GM23338 (cell line): Measurements from ENCODE around the gene NOC2L. TPM values are rescaled to one million over a fixed set of nuclear protein-coding genes. Genes with fewer than 3 reads are reported as not detected.

ENCODE experiments used
- CTCF ChIP-seq, 2 experiments: fragments of 200-600 bp in 1 of 2; sonication (generic) in 1 of 2; conservative IDR thresholded peaks; 2 replicates each; pipeline versions ENCODE4 v1.5.1 to v1.6.1; 2016 to 2017; ENCODE audit warnings: antibody characterized with exemption in 2 of 2, low read depth in 2 of 2, mild to moderate bottlenecking in 2 of 2, moderate library complexity in 1 of 2
- EZH2 ChIP-seq: fragments of 200-600 bp; sonication (generic); IDR thresholded peaks from one replicate; pipeline ENCODE4 v1.8.0; 2017; ENCODE audit warnings: antibody characterized with exemption, mild to moderate bottlenecking, low read depth; ENCODE audit not compliant: unreplicated experiment
- JUNB ChIP-seq: IDR thresholded peaks from one replicate; pipeline ENCODE4 v1.6.1; 2016; ENCODE audit warnings: antibody characterized with exemption; ENCODE audit not compliant: unreplicated experiment
- NANOG ChIP-seq: IDR thresholded peaks from 2 replicates; pipeline ENCODE4 v1.6.1; 2016; ENCODE audit warnings: antibody characterized with exemption, borderline replicate concordance
- POLR2AphosphoS5 ChIP-seq: IDR thresholded peaks from 2 replicates; pipeline ENCODE4 v1.6.1; 2016; ENCODE audit warnings: antibody characterized with exemption, low read depth
- STAT1 ChIP-seq: IDR thresholded peaks from one replicate; pipeline ENCODE4 v1.6.1; 2016; ENCODE audit warnings: antibody characterized with exemption; ENCODE audit not compliant: unreplicated experiment
- ZNF114 ChIP-seq: fragments of 250-450 bp; sonication (Bioruptor Pico); IDR thresholded peaks from 2 replicates; pipeline ENCODE4 v1.5.0; 2020; ENCODE audit warnings: mild to moderate bottlenecking, moderate library complexity
- ZNF331 ChIP-seq: fragments of 250-450 bp; sonication (Bioruptor Pico); IDR thresholded peaks from 2 replicates; pipeline ENCODE4 v1.5.0; 2020; ENCODE audit warnings: low read depth, mild to moderate bottlenecking, moderate library complexity
- ZNF462 ChIP-seq: fragments of 250-450 bp; sonication (Bioruptor Pico); IDR thresholded peaks from 2 replicates; pipeline ENCODE4 v1.5.0; 2020; ENCODE audit warnings: mild to moderate bottlenecking, moderate library complexity
- polyA plus RNA-seq: library from polyadenylated mRNA; unstranded; fragments of >200 nt; fragmentation: Nextera tagmentation; extraction: Ambion mirVana; gene quantifications from 2 replicates; pipeline ENCODE4 v1.2.1, GENCODE V29; 2016
- total RNA-seq: library from RNA; depleted of rRNA; stranded (reverse); fragments of >200 nt; shearing (Covaris generic); gene quantifications from 2 replicates; pipeline ENCODE4 v1.2.3, GENCODE V29; 2014
- TF ChIP-seq, protein P1 (sequence below): IDR thresholded peaks from 2 replicates; pipeline ENCODE4 v1.6.1; 2016; ENCODE audit warnings: antibody characterized with exemption

The NOC2L gene
- total and polyA plus RNA-seq, 2 experiments from 2014 or later = 79.3 to 125 TPM

DNA sequence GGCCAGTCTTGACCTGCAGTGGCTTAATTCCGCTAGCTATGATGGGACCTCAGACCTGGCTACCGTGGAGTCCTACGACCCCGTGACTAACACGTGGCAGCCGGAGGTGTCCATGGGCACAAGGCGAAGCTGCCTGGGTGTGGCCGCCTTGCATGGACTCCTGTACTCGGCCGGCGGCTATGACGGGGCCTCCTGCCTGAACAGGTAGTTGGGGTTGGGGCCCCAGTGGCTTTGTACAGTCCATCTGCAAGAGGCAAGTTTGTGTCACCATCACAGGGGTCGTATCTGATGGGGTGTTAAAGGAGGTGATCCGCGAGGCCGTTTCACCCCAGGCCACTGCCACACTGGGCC, 4.2 kb upstream of the NOC2L start (continued):
- TF ChIP-seq ZNF462 (CRISPR knock-in tag) (no peak), STAT1 (no peak), EZH2 (no peak), NANOG (no peak), POLR2AphosphoS5 (no peak), ZNF114 (no peak), JUNB (no peak), CTCF (conservative IDR thresholded peaks at IDR 0.05; ENCODE audit: low read depth in 2 of 2) (no peak), ZNF331 (CRISPR knock-in tag) (no peak)
- TF ChIP-seq, protein P1, sequence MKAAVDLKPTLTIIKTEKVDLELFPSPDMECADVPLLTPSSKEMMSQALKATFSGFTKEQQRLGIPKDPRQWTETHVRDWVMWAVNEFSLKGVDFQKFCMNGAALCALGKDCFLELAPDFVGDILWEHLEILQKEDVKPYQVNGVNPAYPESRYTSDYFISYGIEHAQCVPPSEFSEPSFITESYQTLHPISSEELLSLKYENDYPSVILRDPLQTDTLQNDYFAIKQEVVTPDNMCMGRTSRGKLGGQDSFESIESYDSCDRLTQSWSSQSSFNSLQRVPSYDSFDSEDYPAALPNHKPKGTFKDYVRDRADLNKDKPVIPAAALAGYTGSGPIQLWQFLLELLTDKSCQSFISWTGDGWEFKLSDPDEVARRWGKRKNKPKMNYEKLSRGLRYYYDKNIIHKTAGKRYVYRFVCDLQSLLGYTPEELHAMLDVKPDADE = no peak
